ENCODE results near the gene BRAF.

BRAF gene

DNA sequence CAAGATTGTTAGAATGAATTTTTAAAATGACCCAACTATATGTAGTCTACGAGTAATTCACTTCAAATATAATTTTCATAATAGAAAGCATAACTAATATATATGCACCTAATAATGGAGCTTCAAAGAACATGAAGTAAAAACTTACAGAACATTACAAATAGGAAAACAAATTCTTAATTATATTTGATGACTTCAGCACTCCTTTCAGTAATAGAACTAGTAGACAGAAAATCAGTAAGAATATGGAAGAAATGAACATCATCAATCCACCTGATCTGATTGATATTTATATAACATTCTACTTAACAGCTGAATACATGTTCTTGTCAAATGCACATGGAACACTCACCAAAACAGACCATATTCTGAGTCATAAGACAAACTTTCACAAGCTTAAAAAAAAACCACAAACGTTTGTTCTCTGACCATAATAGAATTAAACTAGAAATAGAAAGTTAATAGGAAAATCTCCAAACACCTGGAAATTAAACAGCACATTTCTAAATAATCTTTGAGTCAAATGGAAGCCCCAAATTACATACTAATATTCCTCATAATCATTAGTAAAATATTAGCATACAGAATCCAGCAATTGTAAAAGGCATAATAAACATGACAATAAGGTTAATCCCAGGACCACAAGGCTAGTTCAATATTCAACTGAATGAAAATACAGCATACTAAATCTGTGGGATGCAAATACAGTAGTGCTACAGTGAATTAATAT, 48.0 kb downstream of the BRAF start:
- peak; percentile 88 for DNase-seq
- H3K79me2 ChIP-seq (ENCODE audit: low read length) = peaks cover 55% of the 10 kb centered on the region
- no peak overlapping the region for H3K27ac ChIP-seq (ENCODE audit: low read length)
- no peaks in the 10 kb centered on the region for H3K36me3 ChIP-seq (replicated peaks; ENCODE audit: insufficient read depth, low read length)
- peak overlapping the region; percentile 4; the same call in 1 of the 2 replicates for H3K4me2 ChIP-seq (ENCODE audit: low read depth, low read length)
- H3K4me1 ChIP-seq (ENCODE audit: low read length) = peaks cover 17% of the 10 kb centered on the region
- no peak overlapping the region for H3K4me3 ChIP-seq (ENCODE audit: low read length)
- no peaks in the 10 kb centered on the region for H3K9me3 ChIP-seq (replicated peaks; ENCODE audit: insufficient read depth, low read length)
- peaks cover 10% of the 10 kb centered on the region; the same call in 1 of the 2 replicates for H3F3A ChIP-seq (ENCODE audit: insufficient read depth, low read length)
- H3K9me2 ChIP-seq (replicated peaks; ENCODE audit: insufficient read depth, low read length) = no peaks in the 10 kb centered on the region
- H2AFZ ChIP-seq (ENCODE audit: low read length) = no peak overlapping the region
- H3K27me3 ChIP-seq (replicated peaks; ENCODE audit: insufficient read depth, low read length) = peaks cover 27% of the 10 kb centered on the region
- H4K20me1 ChIP-seq (ENCODE audit: insufficient read depth, low read length) = peaks cover 37% of the 10 kb centered on the region
- no peak overlapping the region for H3K9ac ChIP-seq (ENCODE audit: low read length)
- TF ChIP-seq EZH2 (optimal IDR thresholded peaks at IDR 0.05; ENCODE audit: low read depth, low read length) (no peak), EZH2phosphoT487 (IDR thresholded peaks at IDR 0.05; ENCODE audit: low read length) (peak; percentile 79; the same call in 1 of the 2 replicates)

DNA sequence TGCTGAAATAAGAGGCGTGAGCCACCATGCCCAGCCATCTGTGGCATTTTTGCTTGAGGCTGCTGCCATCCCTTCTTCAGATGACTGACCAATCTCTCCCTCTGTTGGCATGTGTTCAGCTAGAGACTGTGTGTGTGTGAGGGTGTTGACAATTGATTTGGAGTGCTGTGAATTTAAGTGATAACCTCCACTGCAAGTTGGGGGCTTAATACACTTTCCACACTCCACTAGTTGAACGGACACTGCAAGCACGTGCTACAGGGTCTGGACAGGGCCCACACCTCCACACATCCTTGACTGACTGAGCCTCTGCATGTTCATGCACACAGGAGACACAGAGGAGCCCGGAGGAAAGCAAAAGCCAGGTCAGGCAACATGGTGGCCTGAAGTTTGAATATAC, 51.3 kb downstream of the BRAF start:
- Histone ChIP-seq H3K4me1 (ENCODE audit: low read length) (peaks cover 17% of the 10 kb centered on the region), H3F3A (ENCODE audit: insufficient read depth, low read length) (peaks cover 10% of the 10 kb centered on the region; the same call in 1 of the 2 replicates), H3K4me2 (ENCODE audit: low read depth, low read length) (no peak overlapping the region), H3K36me3 (replicated peaks; ENCODE audit: insufficient read depth, low read length) (no peaks in the 10 kb centered on the region), H3K9me2 (replicated peaks; ENCODE audit: insufficient read depth, low read length) (no peaks in the 10 kb centered on the region), H3K4me3 (ENCODE audit: low read length) (no peak overlapping the region), H4K20me1 (ENCODE audit: insufficient read depth, low read length) (peaks cover 26% of the 10 kb centered on the region), H3K9ac (ENCODE audit: low read length) (no peak overlapping the region), H3K79me2 (ENCODE audit: low read length) (peaks cover 60% of the 10 kb centered on the region), H2AFZ (ENCODE audit: low read length) (no peak overlapping the region), H3K27me3 (replicated peaks; ENCODE audit: insufficient read depth, low read length) (peaks cover 24% of the 10 kb centered on the region), H3K27ac (ENCODE audit: low read length) (no peak overlapping the region), H3K9me3 (replicated peaks; ENCODE audit: insufficient read depth, low read length) (no peaks in the 10 kb centered on the region)
- DNase-seq = no peak
- TF ChIP-seq CTCF (IDR thresholded peaks at IDR 0.05; ENCODE audit: low read length) (no peak), EZH2phosphoT487 (IDR thresholded peaks at IDR 0.05; ENCODE audit: low read length) (no peak), EZH2 (optimal IDR thresholded peaks at IDR 0.05; ENCODE audit: low read depth, low read length) (no peak)

- Histone ChIP-seq H4K20me1 (ENCODE audit: insufficient read depth, low read length) (peaks cover 11% of the 10 kb centered on the region), H3K4me1 (ENCODE audit: low read length) (no peaks in the 10 kb centered on the region), H3K4me2 (ENCODE audit: low read depth, low read length) (no peak overlapping the region), H3K9me3 (replicated peaks; ENCODE audit: insufficient read depth, low read length) (no peaks in the 10 kb centered on the region), H3K36me3 (replicated peaks; ENCODE audit: insufficient read depth, low read length) (no peaks in the 10 kb centered on the region), H3K4me3 (ENCODE audit: low read length) (no peak overlapping the region), H3K9me2 (replicated peaks; ENCODE audit: insufficient read depth, low read length) (no peaks in the 10 kb centered on the region), H3K27me3 (replicated peaks; ENCODE audit: insufficient read depth, low read length) (peaks cover 4% of the 10 kb centered on the region; the same call in 1 of the 2 replicates), H2AFZ (ENCODE audit: low read length) (no peak overlapping the region), H3K79me2 (ENCODE audit: low read length) (peaks cover 52% of the 10 kb centered on the region), H3F3A (ENCODE audit: insufficient read depth, low read length) (no peaks in the 10 kb centered on the region), H3K9ac (ENCODE audit: low read length) (no peak overlapping the region), H3K27ac (ENCODE audit: low read length) (no peak overlapping the region)
- TF ChIP-seq EZH2phosphoT487 (IDR thresholded peaks at IDR 0.05; ENCODE audit: low read length) (no peak), EZH2 (optimal IDR thresholded peaks at IDR 0.05; ENCODE audit: low read depth, low read length) (no peak), CTCF (IDR thresholded peaks at IDR 0.05; ENCODE audit: low read length) (no peak)
- DNase-seq = no peak
Observed at GRCh38 chr7:140870003-140870402, 54.7 kb downstream of the BRAF start.

- Histone ChIP-seq H3K9me3 (replicated peaks; ENCODE audit: insufficient read depth, low read length) (no peaks in the 10 kb centered on the region), H2AFZ (ENCODE audit: low read length) (no peak overlapping the region), H3K36me3 (replicated peaks; ENCODE audit: insufficient read depth, low read length) (no peaks in the 10 kb centered on the region), H3K9ac (ENCODE audit: low read length) (no peak overlapping the region), H3K4me2 (ENCODE audit: low read depth, low read length) (no peak overlapping the region), H3K27ac (ENCODE audit: low read length) (no peak overlapping the region), H4K20me1 (ENCODE audit: insufficient read depth, low read length) (peaks cover 11% of the 10 kb centered on the region), H3K4me1 (ENCODE audit: low read length) (no peaks in the 10 kb centered on the region), H3K79me2 (ENCODE audit: low read length) (peaks cover 51% of the 10 kb centered on the region), H3F3A (ENCODE audit: insufficient read depth, low read length) (no peaks in the 10 kb centered on the region), H3K9me2 (replicated peaks; ENCODE audit: insufficient read depth, low read length) (no peaks in the 10 kb centered on the region), H3K4me3 (ENCODE audit: low read length) (no peak overlapping the region), H3K27me3 (replicated peaks; ENCODE audit: insufficient read depth, low read length) (no peaks in the 10 kb centered on the region)
- TF ChIP-seq EZH2phosphoT487 (IDR thresholded peaks at IDR 0.05; ENCODE audit: low read length) (no peak), EZH2 (optimal IDR thresholded peaks at IDR 0.05; ENCODE audit: low read depth, low read length) (no peak), CTCF (IDR thresholded peaks at IDR 0.05; ENCODE audit: low read length) (no peak)
- DNase-seq = no peak
Observed at GRCh38 chr7:140869430-140869829, 55.3 kb downstream of the BRAF start.

Data from MM.1S (cell line).